Fibroblast of lung (primary cell): ENCODE measurements around the gene RIT1. TPM values are rescaled to one million over a fixed set of nuclear protein-coding genes. Genes with fewer than 3 reads are reported as not detected.

ENCODE experiments used
- DNase-seq, 2 donors: peaks; one replicate each; pipeline versions ENCODE4 v3.0.0 to v3.0.0-alpha.2; 2010; ENCODE audit warnings: low read depth in 2 of 2
- H2AFZ ChIP-seq: 2 replicates; pipeline ENCODE4 v1.5.1; 2012; ENCODE audit warnings: low read length, control low read depth, inconsistent platforms
- H3K27ac ChIP-seq: 2 replicates; pipeline ENCODE4 v1.5.1; 2011; ENCODE audit warnings: low read length, control low read depth; ENCODE audit not compliant: insufficient read depth
- H3K27me3 ChIP-seq: 2 replicates; pipeline ENCODE4 v1.5.1; 2011; ENCODE audit warnings: mild to moderate bottlenecking, low read length; ENCODE audit not compliant: control insufficient read depth, insufficient read depth
- H3K36me3 ChIP-seq: 2 replicates; pipeline ENCODE4 v1.5.1; 2011; ENCODE audit warnings: low read length; ENCODE audit not compliant: control insufficient read depth, insufficient read depth
- H3K4me1 ChIP-seq: 2 replicates; pipeline ENCODE4 v1.5.1; 2011; ENCODE audit warnings: low read length; ENCODE audit not compliant: control insufficient read depth, insufficient read depth; ENCODE audit errors: extremely low read depth
- H3K4me2 ChIP-seq: 2 replicates; pipeline ENCODE4 v1.5.1; 2011; ENCODE audit warnings: low read length, control low read depth; ENCODE audit not compliant: insufficient read depth; ENCODE audit errors: extremely low read depth
- H3K4me3 ChIP-seq, 4 experiments: fragments of 200-600 bp in 1 of 4; sonication (generic) in 1 of 4; replicated peaks in 1 of 4; 2 replicates each; pipeline ENCODE4 v1.5.1; 2011 to 2016; ENCODE audit warnings: low read length in 4 of 4, low read depth in 3 of 4, mild to moderate bottlenecking in 3 of 4, control low read depth in 2 of 4, inconsistent platforms in 1 of 4, mixed read lengths in 1 of 4; ENCODE audit not compliant: insufficient read depth in 1 of 4; ENCODE audit errors: control extremely low read depth in 1 of 4
- H3K79me2 ChIP-seq: 2 replicates; pipeline ENCODE4 v1.5.1; 2012; ENCODE audit warnings: mild to moderate bottlenecking, low read length, inconsistent platforms; ENCODE audit not compliant: control insufficient read depth, insufficient read depth
- H3K9ac ChIP-seq: 2 replicates; pipeline ENCODE4 v1.5.1; 2011; ENCODE audit warnings: mild to moderate bottlenecking, low read length, control low read depth; ENCODE audit not compliant: insufficient read depth
- H3K9me3 ChIP-seq: 2 replicates; pipeline ENCODE4 v1.5.1; 2012; ENCODE audit warnings: low read depth, low read length; ENCODE audit not compliant: control insufficient read depth, insufficient read depth
- H4K20me1 ChIP-seq: 2 replicates; pipeline ENCODE4 v1.5.1; 2011; ENCODE audit warnings: low read length; ENCODE audit not compliant: control insufficient read depth, insufficient read depth; ENCODE audit errors: extremely low read depth
- CTCF ChIP-seq, 2 donors: IDR thresholded peaks in 1 of 2; conservative IDR thresholded peaks in 1 of 2; 1 replicate in 1 of 2; 2 replicates in 1 of 2; pipeline ENCODE4 v1.5.1; 2011 to 2012; ENCODE audit warnings: low read length in 2 of 2, control low read depth in 1 of 2, inconsistent platforms in 1 of 2, low read depth in 1 of 2, mild to moderate bottlenecking in 1 of 2
- EZH2 ChIP-seq: IDR thresholded peaks from 2 replicates; pipeline ENCODE4 v1.5.1; 2012; ENCODE audit warnings: low read length, control low read depth, mild to moderate bottlenecking; ENCODE audit errors: missing control alignments
- polyA plus RNA-seq, 2 donors: library from polyadenylated mRNA; depleted of rRNA in 1 of 2; stranded (reverse) in 1 of 2; unstranded in 1 of 2; fragments of >200 nt; gene quantifications; 2 replicates each; pipeline ENCODE4 v1.2.1, GENCODE V29; 2011 to 2012; ENCODE audit warnings: missing spikeins in 1 of 2
- total RNA-seq: library from RNA; depleted of rRNA; stranded (reverse); fragments of >200 nt; gene quantifications from 2 replicates; pipeline ENCODE4 v1.2.1, GENCODE V29; 2014

The RIT1 gene
- total and polyA plus RNA-seq, 2 donors (not counting 1 experiment from before 2014, with no cell fraction given) = 33.4 to 56.8 TPM

GRCh38 chr1:155856975-155857930 is 53.9 kb downstream of the RIT1 start, which contains the start of gene GON4L:
GON4L (minus strand) TSS chr1:155857214; CDS start chr1:155853780, 3,434 bp downstream.
- peaks cover 32% of the 10 kb centered on the region for H3K79me2 ChIP-seq
- no peaks in the 10 kb centered on the region for H3K9me3 ChIP-seq
- no peak for TF ChIP-seq CTCF (conservative IDR thresholded peaks at IDR 0.05 in 1 of 2, IDR thresholded peaks at IDR 0.05 in 1 of 2; ENCODE audit: low read depth in 1 of 2, low read length in 2 of 2)
- no peak for TF ChIP-seq EZH2
- H2AFZ ChIP-seq = peak within 1 kb of the TSS; percentile 87
- no peaks in the 10 kb centered on the region for H4K20me1 ChIP-seq
- peak within 1 kb of the TSS; percentile 69 for H3K9ac ChIP-seq
- peak; percentile 89 to 93 for DNase-seq
- peak within 1 kb of the TSS; percentile 80 for H3K27ac ChIP-seq
- peak within 1 kb of the TSS; percentile 60 to 94 (median 74) for H3K4me3 ChIP-seq
- H3K4me2 ChIP-seq = peak within 1 kb of the TSS; percentile 73
- peaks cover 2% of the 10 kb centered on the region for H3K4me1 ChIP-seq
- no peaks in the 10 kb centered on the region for H3K27me3 ChIP-seq
- H3K36me3 ChIP-seq = peaks cover 9% of the 10 kb centered on the region

- H2AFZ ChIP-seq = peak overlapping the region; percentile 87
- H3K4me2 ChIP-seq = peak overlapping the region; percentile 73
- no peak for DNase-seq
- H3K4me3 ChIP-seq = peak overlapping the region; percentile 60 to 94 (median 74)
- H3K9ac ChIP-seq = peak overlapping the region; percentile 69
- TF ChIP-seq EZH2 (no peak), CTCF (conservative IDR thresholded peaks at IDR 0.05 in 1 of 2, IDR thresholded peaks at IDR 0.05 in 1 of 2; ENCODE audit: low read depth in 1 of 2, low read length in 2 of 2) (no peak)
- H3K27me3 ChIP-seq = no peaks in the 10 kb centered on the region
- no peaks in the 10 kb centered on the region for H4K20me1 ChIP-seq
- H3K27ac ChIP-seq = peak overlapping the region; percentile 80
- no peaks in the 10 kb centered on the region for H3K9me3 ChIP-seq
- peaks cover 2% of the 10 kb centered on the region for H3K4me1 ChIP-seq
- peaks cover 33% of the 10 kb centered on the region for H3K79me2 ChIP-seq
- H3K36me3 ChIP-seq = peaks cover 11% of the 10 kb centered on the region
These were observed 54.7 kb downstream of the RIT1 start for GRCh38 chr1:155856257-155856974.

GRCh38 chr1:155850345-155850744 is 60.8 kb downstream of the RIT1 start:
- Histone ChIP-seq H3K4me3 (no peak overlapping the region), H3K9me3 (no peaks in the 10 kb centered on the region), H3K36me3 (peaks cover 13% of the 10 kb centered on the region), H3K4me1 (no peaks in the 10 kb centered on the region), H3K9ac (no peak overlapping the region), H3K27me3 (no peaks in the 10 kb centered on the region), H4K20me1 (no peaks in the 10 kb centered on the region), H3K27ac (no peak overlapping the region), H3K79me2 (peaks cover 57% of the 10 kb centered on the region), H2AFZ (no peak overlapping the region), H3K4me2 (no peak overlapping the region)
- TF ChIP-seq EZH2 (no peak), CTCF (conservative IDR thresholded peaks at IDR 0.05 in 1 of 2, IDR thresholded peaks at IDR 0.05 in 1 of 2; ENCODE audit: low read depth in 1 of 2, low read length in 2 of 2) (no peak)
- no peak for DNase-seq
